ENCODE measurements around the gene CPNE5. TPM values are rescaled to one million over a fixed set of nuclear protein-coding genes. Genes with fewer than 3 reads are reported as not detected.
A peak's percentile ranks its signal among the peaks of the same experiment; 100 is the strongest.

Gene CPNE5
- total and polyA plus RNA-seq, 2 of the 4 experiments (the other 2 are of a cell fraction), result 0.07 TPM; not detected in 1

DNA sequence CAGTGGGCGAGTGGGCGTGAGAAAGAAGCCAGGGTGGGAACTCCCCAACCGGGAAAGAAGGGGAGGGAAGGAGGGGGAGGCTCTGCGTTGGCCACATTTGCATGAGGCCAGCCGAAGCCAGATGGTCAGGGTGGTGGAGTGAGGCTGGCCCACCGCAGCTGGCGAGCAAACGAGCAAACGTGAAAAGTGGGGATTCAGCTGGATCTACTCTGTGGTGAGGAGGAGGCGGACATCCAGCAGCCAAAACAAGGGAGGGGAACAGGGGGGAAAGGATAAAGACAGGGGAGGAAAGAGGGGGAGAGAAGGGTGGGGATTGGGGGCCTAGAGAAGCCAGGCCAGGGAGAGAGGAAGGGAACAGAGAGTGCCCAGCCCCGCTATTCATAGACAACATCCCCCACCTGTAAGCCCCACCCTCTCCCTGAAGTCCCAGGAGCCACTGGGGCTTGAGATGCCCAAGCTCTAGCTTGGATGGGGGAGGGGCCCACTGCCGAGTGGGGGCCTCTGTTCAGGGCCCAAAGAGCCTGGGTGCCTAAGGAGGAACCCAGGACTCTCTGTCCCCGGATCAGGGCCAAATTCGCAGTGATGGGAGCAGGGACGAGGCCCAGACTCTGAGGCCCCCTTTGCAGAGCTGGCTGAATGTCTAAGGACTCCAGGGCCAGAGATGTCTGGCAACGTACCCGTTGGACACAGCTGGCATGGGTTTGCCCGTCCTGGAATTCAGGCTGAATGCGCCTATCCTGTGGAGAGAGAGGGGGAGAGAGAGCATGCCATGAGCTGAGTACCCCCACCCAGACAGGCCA, 45.1 kb downstream of the CPNE5 start:
- H3K4me1 ChIP-seq (ENCODE audit: control insufficient read depth, insufficient read depth, low read length), result no peaks in the 10 kb centered on the region
- dilution Hi-C loops (cut with HindIII; ENCODE audit: low sequenced_read_pairs, unreplicated experiment), result no loop called here
- H3K4me3 ChIP-seq (ENCODE audit: insufficient read depth, low read depth, low read length), result no peak overlapping the region
- POLR2A ChIA-PET (ENCODE audit: unreplicated experiment), result no interaction called here
- DNase-seq (peak; percentile 12), ATAC-seq (ENCODE audit: low read depth) (no peak)
- H2BK120ac ChIP-seq (ENCODE audit: low read depth, low read length), result no peak overlapping the region
- peak overlapping the region; percentile 23 for H2AK9ac ChIP-seq (replicated peaks; ENCODE audit: low read depth, low read length, poor library complexity)
- H3K14ac ChIP-seq (replicated peaks; ENCODE audit: low read depth, low read length), result no peak overlapping the region
- H3K4ac ChIP-seq (ENCODE audit: low read depth, low read length), result no peak overlapping the region
- no peak overlapping the region for H4K8ac ChIP-seq (ENCODE audit: low read depth in 2 of 2, low read length in 2 of 2)
- H3K9me3 ChIP-seq (ENCODE audit: control insufficient read depth, insufficient read depth, low read length), result no peaks in the 10 kb centered on the region
- H2AK5ac ChIP-seq (ENCODE audit: low read depth, low read length), result no peak overlapping the region
- H2BK5ac ChIP-seq (ENCODE audit: low read depth, low read length, poor library complexity, severe bottlenecking), result no peak overlapping the region
- CTCF ChIA-PET, result no interaction called here
- no TSS peak for BruUV-seq (replicated peaks)
- no peak overlapping the region for H3K18ac ChIP-seq (ENCODE audit: low read depth, low read length)
- H3K4me2 ChIP-seq (ENCODE audit: low read depth, low read length), result no peak overlapping the region
- peaks cover 56% of the 10 kb centered on the region for H3K27me3 ChIP-seq (ENCODE audit: control insufficient read depth, insufficient read depth, low read length)
- no peak overlapping the region for H2BK15ac ChIP-seq (ENCODE audit: low read depth, low read length)
- H4K20me1 ChIP-seq (ENCODE audit: insufficient read depth, low read length), result no peaks in the 10 kb centered on the region
- no peak overlapping the region for H3K27ac ChIP-seq (ENCODE audit: insufficient read depth, low read length)
- H3K79me1 ChIP-seq (ENCODE audit: low read depth in 1 of 2, low read length in 2 of 2), result no peaks in the 10 kb centered on the region
- no peak overlapping the region for H4K5ac ChIP-seq (ENCODE audit: low read depth, low read length)
- H3K56ac ChIP-seq (ENCODE audit: extremely low read depth, insufficient read depth, low read length), result no peak overlapping the region
- in situ Hi-C loops (cut with MboI; ENCODE audit: low sequenced_read_pairs), result no loop called here
- peak overlapping the region; percentile 15 for H2AFZ ChIP-seq (replicated peaks; ENCODE audit: low read length, poor library complexity)
- no peak overlapping the region for H2BK20ac ChIP-seq (ENCODE audit: low read depth, low read length)
- no peaks in the 10 kb centered on the region for H3K36me3 ChIP-seq (ENCODE audit: control insufficient read depth, insufficient read depth, low read length)
- no peak overlapping the region for H3K9ac ChIP-seq (ENCODE audit: low read depth, low read length)
- 22% methylated on average over 10 of the region's 19 CpGs; no CpG with 5 or more reads in 1 of the 2 experiments for WGBS, 2 experiments (ENCODE audit: extremely low coverage in 2 of 2, insufficient read length in 1 of 2)
- no peak overlapping the region for H4K91ac ChIP-seq (ENCODE audit: insufficient read depth, low read depth, low read length)
- TF ChIP-seq CHD1 (IDR thresholded peaks at IDR 0.05; ENCODE audit: low read depth, low read length) (no peak), RAD21 (IDR thresholded peaks at IDR 0.05; ENCODE audit: low read length) (no peak), MXI1 (IDR thresholded peaks at IDR 0.05; ENCODE audit: borderline replicate concordance, low read depth, low read length) (no peak), MAFK (IDR thresholded peaks at IDR 0.05; ENCODE audit: low read depth, low read length) (no peak), RCOR1 (IDR thresholded peaks at IDR 0.05; ENCODE audit: insufficient replicate concordance, low read length) (no peak), SMC3 (IDR thresholded peaks at IDR 0.05; ENCODE audit: low read depth, low read length) (no peak)
- TF ChIP-seq, protein P1, sequence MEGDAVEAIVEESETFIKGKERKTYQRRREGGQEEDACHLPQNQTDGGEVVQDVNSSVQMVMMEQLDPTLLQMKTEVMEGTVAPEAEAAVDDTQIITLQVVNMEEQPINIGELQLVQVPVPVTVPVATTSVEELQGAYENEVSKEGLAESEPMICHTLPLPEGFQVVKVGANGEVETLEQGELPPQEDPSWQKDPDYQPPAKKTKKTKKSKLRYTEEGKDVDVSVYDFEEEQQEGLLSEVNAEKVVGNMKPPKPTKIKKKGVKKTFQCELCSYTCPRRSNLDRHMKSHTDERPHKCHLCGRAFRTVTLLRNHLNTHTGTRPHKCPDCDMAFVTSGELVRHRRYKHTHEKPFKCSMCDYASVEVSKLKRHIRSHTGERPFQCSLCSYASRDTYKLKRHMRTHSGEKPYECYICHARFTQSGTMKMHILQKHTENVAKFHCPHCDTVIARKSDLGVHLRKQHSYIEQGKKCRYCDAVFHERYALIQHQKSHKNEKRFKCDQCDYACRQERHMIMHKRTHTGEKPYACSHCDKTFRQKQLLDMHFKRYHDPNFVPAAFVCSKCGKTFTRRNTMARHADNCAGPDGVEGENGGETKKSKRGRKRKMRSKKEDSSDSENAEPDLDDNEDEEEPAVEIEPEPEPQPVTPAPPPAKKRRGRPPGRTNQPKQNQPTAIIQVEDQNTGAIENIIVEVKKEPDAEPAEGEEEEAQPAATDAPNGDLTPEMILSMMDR (conservative IDR thresholded peaks at IDR 0.05; ENCODE audit: low read depth, low read length), result no peak
- TF ChIP-seq, protein P2, sequence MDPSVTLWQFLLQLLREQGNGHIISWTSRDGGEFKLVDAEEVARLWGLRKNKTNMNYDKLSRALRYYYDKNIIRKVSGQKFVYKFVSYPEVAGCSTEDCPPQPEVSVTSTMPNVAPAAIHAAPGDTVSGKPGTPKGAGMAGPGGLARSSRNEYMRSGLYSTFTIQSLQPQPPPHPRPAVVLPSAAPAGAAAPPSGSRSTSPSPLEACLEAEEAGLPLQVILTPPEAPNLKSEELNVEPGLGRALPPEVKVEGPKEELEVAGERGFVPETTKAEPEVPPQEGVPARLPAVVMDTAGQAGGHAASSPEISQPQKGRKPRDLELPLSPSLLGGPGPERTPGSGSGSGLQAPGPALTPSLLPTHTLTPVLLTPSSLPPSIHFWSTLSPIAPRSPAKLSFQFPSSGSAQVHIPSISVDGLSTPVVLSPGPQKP (IDR thresholded peaks at IDR 0.05; ENCODE audit: borderline replicate concordance, low read depth, low read length), result no peak
- TF ChIP-seq, protein P3, sequence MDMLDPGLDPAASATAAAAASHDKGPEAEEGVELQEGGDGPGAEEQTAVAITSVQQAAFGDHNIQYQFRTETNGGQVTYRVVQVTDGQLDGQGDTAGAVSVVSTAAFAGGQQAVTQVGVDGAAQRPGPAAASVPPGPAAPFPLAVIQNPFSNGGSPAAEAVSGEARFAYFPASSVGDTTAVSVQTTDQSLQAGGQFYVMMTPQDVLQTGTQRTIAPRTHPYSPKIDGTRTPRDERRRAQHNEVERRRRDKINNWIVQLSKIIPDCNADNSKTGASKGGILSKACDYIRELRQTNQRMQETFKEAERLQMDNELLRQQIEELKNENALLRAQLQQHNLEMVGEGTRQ (IDR thresholded peaks at IDR 0.05; ENCODE audit: low read depth, low read length), result no peak
- H3K23ac ChIP-seq (ENCODE audit: low read depth, low read length), result no peak overlapping the region
- no peaks in the 10 kb centered on the region for H3K9me1 ChIP-seq (ENCODE audit: insufficient read depth, low read length)
- intact Hi-C loops (cut with micrococcal nuclease), result loop anchor here (5.0 kb wide), 1 partner anchor 43 kb away; the partner anchor contains the start of gene CPNE5
